ENCODE results near the gene TAF1A.

- TF ChIP-seq CTCF (IDR thresholded peaks at IDR 0.05; ENCODE audit: insufficient read depth, low read length) (no peak), POLR2AphosphoS5 (IDR thresholded peaks at IDR 0.05; ENCODE audit: low read depth) (no peak), REST (IDR thresholded peaks at IDR 0.05; ENCODE audit: insufficient replicate concordance, low read depth) (no peak)
Observed at GRCh38 chr1:222529916-222530315, 59.8 kb downstream of the TAF1A start.
